OCI-LY7 (cell line): Measurements from ENCODE around the gene ST3GAL3. TPM values are rescaled to one million over a fixed set of nuclear protein-coding genes. Genes with fewer than 3 reads are reported as not detected.

ENCODE experiments used
- BruUV-seq: library from RNA; stranded (reverse); fragments of 400-500 nt; replicated peaks from 2 replicates; lab custom pipeline; 2021; lab: Mats Ljungman, UMichigan
- CTCF ChIA-PET: fragments of 300-600 bp; sonication (Branson Sonifier 250); formaldehyde crosslinking; loops from one replicate; lab custom pipeline; 2022; ENCODE audit warnings: antibody characterized with exemption; ENCODE audit not compliant: unreplicated experiment; lab: Charles Lee
- POLR2A ChIA-PET: fragments of 300-600 bp; sonication (Branson Sonifier 250); formaldehyde crosslinking; loops from one replicate; lab custom pipeline; 2022; ENCODE audit warnings: antibody characterized with exemption; lab: Charles Lee
- DNase-seq: peaks from one replicate; pipeline ENCODE4 v3.0.0-alpha.2; 2015; ENCODE audit warnings: low spot score
- H2AFZ ChIP-seq: fragments of 200-600 bp; sonication (generic), shearing (Covaris generic); 2 replicates; pipeline ENCODE4 v1.6.1; 2014; ENCODE audit warnings: mild to moderate bottlenecking, antibody characterized with exemption, low read length, moderate library complexity
- H3K27ac ChIP-seq: fragments of 200-600 bp; sonication (generic); 2 replicates; pipeline ENCODE4 v1.5.1; 2014; ENCODE audit warnings: mixed run types, low read depth, mild to moderate bottlenecking, moderate library complexity, low read length, inconsistent platforms; ENCODE audit not compliant: poor library complexity, severe bottlenecking
- H3K36me3 ChIP-seq: fragments of 200-600 bp; sonication (generic); 2 replicates; pipeline ENCODE4 v1.6.1; 2014; ENCODE audit warnings: mild to moderate bottlenecking, antibody characterized with exemption, low read length, moderate library complexity, mixed read lengths; ENCODE audit not compliant: insufficient read depth
- H3K4me1 ChIP-seq: fragments of 200-600 bp; sonication (generic); 2 replicates; pipeline ENCODE4 v1.5.1; 2014; ENCODE audit warnings: mild to moderate bottlenecking, low read length; ENCODE audit not compliant: insufficient read depth, poor library complexity, severe bottlenecking
- H3K4me2 ChIP-seq: fragments of 200-600 bp; sonication (generic); 2 replicates; pipeline ENCODE4 v1.6.1; 2014; ENCODE audit warnings: mild to moderate bottlenecking, low read length
- H3K4me3 ChIP-seq: fragments of 200-600 bp; sonication (generic); 2 replicates; pipeline ENCODE4 v1.5.1; 2014; ENCODE audit warnings: mild to moderate bottlenecking, low read depth, low read length; ENCODE audit not compliant: poor library complexity, severe bottlenecking
- H3K79me2 ChIP-seq: fragments of 200-600 bp; sonication (generic); 2 replicates; pipeline ENCODE4 v1.6.1; 2016; ENCODE audit warnings: low read depth, mild to moderate bottlenecking, low read length, moderate library complexity, mixed read lengths; ENCODE audit not compliant: insufficient read depth
- H3K9me2 ChIP-seq: fragments of 200-600 bp; sonication (generic); 2 replicates; pipeline ENCODE4 v1.6.1; 2016; ENCODE audit warnings: mild to moderate bottlenecking, low read length, mixed read lengths; ENCODE audit not compliant: insufficient read depth
- H3K9me3 ChIP-seq: fragments of 200-600 bp; sonication (generic); 2 replicates; pipeline ENCODE4 v1.6.1; 2014; ENCODE audit warnings: mild to moderate bottlenecking, mixed run types, low read length, mixed read lengths
- H4K20me1 ChIP-seq: fragments of 200-600 bp; sonication (generic); 2 replicates; pipeline ENCODE4 v1.6.1; 2014; ENCODE audit warnings: mild to moderate bottlenecking, antibody characterized with exemption, low read length, moderate library complexity, mixed read lengths; ENCODE audit not compliant: insufficient read depth
- EZH2phosphoT487 ChIP-seq: fragments of 200-600 bp; sonication (generic); IDR thresholded peaks from 2 replicates; pipeline ENCODE4 v1.6.1; 2018; ENCODE audit warnings: low read depth, borderline replicate concordance, mild to moderate bottlenecking, mixed run types, antibody characterized with exemption, low read length, moderate library complexity, mixed read lengths
- intact Hi-C: fragments of 100-400 bp; cut with micrococcal nuclease; formaldehyde crosslinking; loops from one replicate; pipeline ENCODE4 v1.10.0; 2022; ENCODE audit not compliant: unreplicated experiment
- total RNA-seq, 2 experiments: library from RNA; depleted of rRNA in 1 of 2; stranded (reverse); fragments of >200 nt in 1 of 2; shearing (Covaris generic) in 1 of 2; gene quantifications; 2 replicates each; pipeline ENCODE4 v1.2.3, GENCODE V29; 2014 to 2022
- TF ChIP-seq, protein P1 (sequence below): fragments of 200-600 bp; sonication (generic); conservative IDR thresholded peaks from 2 replicates; pipeline ENCODE4 v1.5.1; 2014; ENCODE audit warnings: mild to moderate bottlenecking, antibody characterized with exemption, low read length, moderate library complexity, mixed read lengths

The ST3GAL3 gene
- total RNA-seq, 2 experiments from 2014 or later, result 24.0 to 45.0 TPM

DNA sequence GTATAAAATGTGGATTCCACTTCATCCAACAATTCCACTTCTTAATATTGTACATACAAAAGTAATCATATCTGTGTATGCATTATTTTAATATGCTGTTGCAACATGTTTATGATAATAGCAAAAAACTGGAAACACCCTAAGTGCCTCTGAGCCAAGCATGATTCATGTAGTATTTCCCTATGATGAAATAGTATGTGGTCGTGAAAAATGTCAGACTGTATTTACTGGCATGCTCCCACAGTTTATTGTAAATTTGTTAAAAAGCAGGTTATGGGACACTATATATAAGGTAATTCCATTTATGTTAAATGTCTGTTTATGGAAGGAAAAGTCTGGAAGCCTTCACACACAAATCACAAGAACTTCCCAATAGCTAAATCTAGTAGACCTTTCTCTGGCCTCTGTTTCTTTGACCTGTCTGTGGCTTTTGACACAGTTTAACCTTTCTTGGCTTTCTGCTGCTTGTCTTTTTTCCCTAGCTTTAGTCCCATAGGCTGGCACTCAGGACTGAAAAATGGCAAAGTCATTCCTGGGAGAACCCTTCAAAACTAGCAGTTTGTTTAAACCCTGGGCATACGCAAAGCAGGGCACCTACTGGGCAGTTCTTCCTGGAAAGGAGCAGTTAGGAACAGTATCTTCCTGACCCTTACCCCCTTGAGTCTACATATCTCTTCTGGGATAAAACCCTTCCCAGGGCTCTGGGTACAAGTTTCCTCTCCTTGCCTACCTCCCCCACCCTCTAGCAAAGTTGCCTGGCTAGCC is 160.8 kb downstream of the ST3GAL3 start:
- Histone ChIP-seq H3K4me3 (no peak overlapping the region), H3K4me1 (no peaks in the 10 kb centered on the region), H3K9me3 (no peaks in the 10 kb centered on the region), H3K9me2 (no peaks in the 10 kb centered on the region), H3K4me2 (no peak overlapping the region), H3K79me2 (no peaks in the 10 kb centered on the region), H3K27ac (no peak overlapping the region), H2AFZ (no peak overlapping the region), H4K20me1 (no peaks in the 10 kb centered on the region), H3K36me3 (no peaks in the 10 kb centered on the region)
- ChIA-PET POLR2A (no interaction called here), CTCF (interaction anchor here (0.6 kb wide), 1 partner anchor 53 kb away, joined by 7 read pairs; no protein-coding TSS in a partner anchor)
- BruUV-seq, result no TSS peak
- intact Hi-C loops, result no loop called here
- no peak for TF ChIP-seq EZH2phosphoT487
- TF ChIP-seq, protein P1, sequence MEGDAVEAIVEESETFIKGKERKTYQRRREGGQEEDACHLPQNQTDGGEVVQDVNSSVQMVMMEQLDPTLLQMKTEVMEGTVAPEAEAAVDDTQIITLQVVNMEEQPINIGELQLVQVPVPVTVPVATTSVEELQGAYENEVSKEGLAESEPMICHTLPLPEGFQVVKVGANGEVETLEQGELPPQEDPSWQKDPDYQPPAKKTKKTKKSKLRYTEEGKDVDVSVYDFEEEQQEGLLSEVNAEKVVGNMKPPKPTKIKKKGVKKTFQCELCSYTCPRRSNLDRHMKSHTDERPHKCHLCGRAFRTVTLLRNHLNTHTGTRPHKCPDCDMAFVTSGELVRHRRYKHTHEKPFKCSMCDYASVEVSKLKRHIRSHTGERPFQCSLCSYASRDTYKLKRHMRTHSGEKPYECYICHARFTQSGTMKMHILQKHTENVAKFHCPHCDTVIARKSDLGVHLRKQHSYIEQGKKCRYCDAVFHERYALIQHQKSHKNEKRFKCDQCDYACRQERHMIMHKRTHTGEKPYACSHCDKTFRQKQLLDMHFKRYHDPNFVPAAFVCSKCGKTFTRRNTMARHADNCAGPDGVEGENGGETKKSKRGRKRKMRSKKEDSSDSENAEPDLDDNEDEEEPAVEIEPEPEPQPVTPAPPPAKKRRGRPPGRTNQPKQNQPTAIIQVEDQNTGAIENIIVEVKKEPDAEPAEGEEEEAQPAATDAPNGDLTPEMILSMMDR, result no peak
- no peak for DNase-seq

DNA sequence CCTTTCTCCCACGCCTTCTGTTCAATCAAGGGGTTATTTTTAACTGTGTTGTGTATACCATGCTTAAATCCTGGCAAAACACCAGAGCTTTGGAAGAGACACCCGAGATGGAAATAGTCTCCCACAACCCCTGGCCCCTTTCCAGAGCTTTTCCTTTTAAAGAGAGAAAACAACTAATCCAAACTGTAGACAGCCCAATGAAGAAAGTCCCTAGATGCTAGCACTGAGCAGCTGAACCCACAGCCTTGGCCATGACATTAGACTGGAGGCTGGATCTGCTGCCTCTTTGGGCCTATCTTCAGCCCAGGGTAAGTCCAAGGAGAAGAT is 161.4 kb downstream of the ST3GAL3 start:
- Histone ChIP-seq H3K9me3 (no peaks in the 10 kb centered on the region), H3K79me2 (no peaks in the 10 kb centered on the region), H4K20me1 (no peaks in the 10 kb centered on the region), H3K4me2 (no peak overlapping the region), H3K4me1 (no peaks in the 10 kb centered on the region), H2AFZ (no peak overlapping the region), H3K27ac (no peak overlapping the region), H3K9me2 (no peaks in the 10 kb centered on the region), H3K4me3 (no peak overlapping the region), H3K36me3 (no peaks in the 10 kb centered on the region)
- ChIA-PET CTCF (interaction anchor here (0.6 kb wide), 1 partner anchor 54 kb away, joined by 7 read pairs; no protein-coding TSS in a partner anchor), POLR2A (no interaction called here)
- DNase-seq, result no peak
- intact Hi-C loops, result no loop called here
- TF ChIP-seq, protein P1, result no peak
- TF ChIP-seq EZH2phosphoT487, result no peak
- BruUV-seq, result no TSS peak

DNA sequence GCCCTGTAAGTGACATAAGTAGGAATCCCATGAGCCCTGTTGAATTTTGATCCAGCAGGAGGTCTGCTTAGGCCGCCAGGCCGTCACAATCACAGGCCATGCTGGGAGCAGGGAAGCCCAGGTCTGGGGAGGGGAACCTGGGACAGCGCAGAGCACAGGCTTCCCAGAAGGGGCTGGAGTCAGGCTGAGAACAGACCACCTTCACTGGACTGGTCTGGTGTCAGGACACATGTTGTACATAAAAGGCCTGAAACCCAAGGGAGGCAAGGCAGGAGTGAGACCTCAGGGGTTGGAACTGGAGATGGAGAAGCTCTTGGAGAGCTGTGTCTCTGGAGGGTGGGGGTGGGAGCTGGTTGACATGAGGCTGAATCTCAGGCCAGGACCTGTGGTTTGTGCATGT is 163.0 kb downstream of the ST3GAL3 start:
- Histone ChIP-seq H3K9me3 (no peaks in the 10 kb centered on the region), H3K27ac (no peak overlapping the region), H3K79me2 (no peaks in the 10 kb centered on the region), H3K36me3 (no peaks in the 10 kb centered on the region), H2AFZ (no peak overlapping the region), H3K4me3 (no peak overlapping the region), H3K9me2 (no peaks in the 10 kb centered on the region), H4K20me1 (no peaks in the 10 kb centered on the region), H3K4me2 (no peak overlapping the region), H3K4me1 (no peaks in the 10 kb centered on the region)
- CTCF ChIA-PET, result no interaction called here
- no TSS peak for BruUV-seq
- intact Hi-C loops, result no loop called here
- DNase-seq, result no peak
- POLR2A ChIA-PET, result no interaction called here
- TF ChIP-seq, protein P1, result no peak
- TF ChIP-seq EZH2phosphoT487, result no peak
